Activated naive CD4-positive, alpha-beta T cell treated with anti-CD3 and anti-CD28 coated beads for 36 hours (primary cell): ENCODE measurements around the gene EPC1. TPM values are rescaled to one million over a fixed set of nuclear protein-coding genes. Genes with fewer than 3 reads are reported as not detected.
A peak's percentile ranks its signal among the peaks of the same experiment; 100 is the strongest.
"Not testable (repeated sequence)": the region's sequence is repeated elsewhere in the genome, so short reads cannot be mapped to it uniquely, and the experiment has no call there.

Experiments used
- CTCF ChIA-PET: fragments of 350-600 bp; sonication (Branson Sonifier 250); formaldehyde crosslinking; loops from one replicate; lab custom pipeline; 2021; ENCODE audit warnings: antibody characterized with exemption; lab: Charles Lee
- DNase-seq: peaks from one replicate; pipeline ENCODE4 v3.0.0-alpha.2; 2020
- H3K27ac Mint-ChIP-seq: one replicate; pipeline ENCODE4 v1.8.0; 2021; ENCODE audit warnings: mild to moderate bottlenecking, mixed read lengths
- H3K27me3 Mint-ChIP-seq: one replicate; pipeline ENCODE4 v1.8.0; 2021; ENCODE audit warnings: low read depth, mixed read lengths
- H3K36me3 Mint-ChIP-seq: one replicate; pipeline ENCODE4 v1.8.0; 2021; ENCODE audit warnings: low read depth, mixed read lengths
- H3K4me1 Mint-ChIP-seq: one replicate; pipeline ENCODE4 v1.8.0; 2021; ENCODE audit warnings: low read depth, mixed read lengths
- H3K4me3 Mint-ChIP-seq: one replicate; pipeline ENCODE4 v1.8.0; 2021; ENCODE audit warnings: mild to moderate bottlenecking, moderate library complexity, mixed read lengths
- H3K9me3 Mint-ChIP-seq: one replicate; pipeline ENCODE4 v1.8.0; 2021; ENCODE audit warnings: mixed read lengths
- intact Hi-C: fragments of 100-400 bp; cut with micrococcal nuclease; formaldehyde crosslinking; loops from one replicate; pipeline ENCODE4 v1.15.1; 2023
- total RNA-seq, 2 experiments: library from RNA; stranded (reverse); gene quantifications; one replicate each; pipeline ENCODE4 v1.2.3, GENCODE V29; 2021

Gene EPC1
- total RNA-seq, 2 experiments from 2014 or later: 29.4 to 33.5 TPM

GRCh38 chr10:32367793-32368453, 21.0 kb upstream of the EPC1 start:
- Mint-ChIP-seq H3K27ac (peak overlapping the region; percentile 59), H3K36me3 (peaks cover 2% of the 10 kb centered on the region), H3K4me1 (peaks cover 65% of the 10 kb centered on the region), H3K27me3 (no peaks in the 10 kb centered on the region), H3K9me3 (no peaks in the 10 kb centered on the region), H3K4me3 (peak overlapping the region; percentile 41)
- intact Hi-C loops: loop anchor here (1.0 to 5.0 kb wide), 8 partner anchors 11 to 506 kb away; no protein-coding TSS in a partner anchor
- peak; percentile 88 for DNase-seq
- CTCF ChIA-PET: interaction anchor here (0.7 to 3.8 kb wide), 16 partner anchors 8 to 123 kb away, joined by 3 to 29 read pairs (median 4); partner anchors contain the start of gene CCDC7

GRCh38 chr10:32366588-32366987, 19.6 kb upstream of the EPC1 start:
- Mint-ChIP-seq H3K27ac (no peak overlapping the region), H3K4me3 (no peak overlapping the region), H3K4me1 (peaks cover 69% of the 10 kb centered on the region), H3K27me3 (no peaks in the 10 kb centered on the region), H3K9me3 (no peaks in the 10 kb centered on the region), H3K36me3 (no peaks in the 10 kb centered on the region)
- intact Hi-C loops: loop anchor here (2.0 to 5.0 kb wide), 2 partner anchors 14 to 504 kb away; no protein-coding TSS in a partner anchor
- CTCF ChIA-PET: interaction anchor here (0.6 to 3.8 kb wide), 11 partner anchors 9 to 156 kb away, joined by 3 to 29 read pairs (median 4); no protein-coding TSS in a partner anchor
- DNase-seq: no peak

GRCh38 chr10:32366111-32366510, 19.2 kb upstream of the EPC1 start:
- Mint-ChIP-seq H3K36me3 (no peaks in the 10 kb centered on the region), H3K4me3 (peak overlapping the region; percentile 46), H3K27me3 (no peaks in the 10 kb centered on the region), H3K9me3 (no peaks in the 10 kb centered on the region), H3K27ac (no peak overlapping the region), H3K4me1 (peaks cover 69% of the 10 kb centered on the region)
- CTCF ChIA-PET: interaction anchor here (0.6 to 3.8 kb wide), 6 partner anchors 13 to 155 kb away, joined by 3 to 29 read pairs (median 6); no protein-coding TSS in a partner anchor
- no peak for DNase-seq
- intact Hi-C loops: loop anchor here (2.0 to 5.0 kb wide), 2 partner anchors 13 to 504 kb away; no protein-coding TSS in a partner anchor

- not testable (repeated sequence) for H3K9me3 Mint-ChIP-seq, H3K27me3 Mint-ChIP-seq, H3K36me3 Mint-ChIP-seq, DNase-seq
- CTCF ChIA-PET: interaction anchor here (0.7 to 1.1 kb wide), 2 partner anchors 28 kb away, joined by 3 to 4 read pairs; no protein-coding TSS in a partner anchor
- intact Hi-C loops: loop anchor here (5.0 kb wide), 1 partner anchor 503 kb away; no protein-coding TSS in a partner anchor
- peak overlapping the region; percentile 24 for H3K27ac Mint-ChIP-seq
- H3K4me1 Mint-ChIP-seq: peaks cover 66% of the 10 kb centered on the region
- H3K4me3 Mint-ChIP-seq: peak overlapping the region; percentile 5
Measured at GRCh38 chr10:32365404-32365803, 18.4 kb upstream of the EPC1 start.

GRCh38 chr10:32362571-32362970, 15.6 kb upstream of the EPC1 start:
- intact Hi-C loops: no loop called here
- peaks cover 59% of the 10 kb centered on the region for H3K4me1 Mint-ChIP-seq
- H3K27ac Mint-ChIP-seq: no peak overlapping the region
- no peaks in the 10 kb centered on the region for H3K27me3 Mint-ChIP-seq
- CTCF ChIA-PET: interaction anchor here (0.9 to 2.3 kb wide), 2 partner anchors 10 to 11 kb away, joined by 3 to 10 read pairs; no protein-coding TSS in a partner anchor
- no peak for DNase-seq
- H3K36me3 Mint-ChIP-seq: peaks cover 6% of the 10 kb centered on the region
- peaks cover 6% of the 10 kb centered on the region for H3K9me3 Mint-ChIP-seq
- H3K4me3 Mint-ChIP-seq: no peak overlapping the region

GRCh38 chr10:32360884-32361283, 13.9 kb upstream of the EPC1 start:
- Mint-ChIP-seq H3K4me3 (no peak overlapping the region), H3K27me3 (no peaks in the 10 kb centered on the region), H3K4me1 (peaks cover 62% of the 10 kb centered on the region), H3K27ac (no peak overlapping the region), H3K9me3 (peaks cover 8% of the 10 kb centered on the region), H3K36me3 (peaks cover 6% of the 10 kb centered on the region)
- no peak for DNase-seq
- CTCF ChIA-PET: interaction anchor here (0.9 to 1.5 kb wide), 4 partner anchors 9 to 15 kb away, joined by 3 to 5 read pairs (median 4); no protein-coding TSS in a partner anchor
- intact Hi-C loops: loop anchor here (1.0 kb wide), 1 partner anchor 8 kb away; no protein-coding TSS in a partner anchor

GRCh38 chr10:32360241-32360640, 13.3 kb upstream of the EPC1 start:
- peaks cover 6% of the 10 kb centered on the region for H3K36me3 Mint-ChIP-seq
- peaks cover 59% of the 10 kb centered on the region for H3K4me1 Mint-ChIP-seq
- H3K27ac Mint-ChIP-seq: no peak overlapping the region
- CTCF ChIA-PET: interaction anchor here (1.1 kb wide), 1 partner anchor 10 kb away, joined by 3 read pairs; no protein-coding TSS in a partner anchor
- H3K9me3 Mint-ChIP-seq: peaks cover 8% of the 10 kb centered on the region
- no peaks in the 10 kb centered on the region for H3K27me3 Mint-ChIP-seq
- intact Hi-C loops: no loop called here
- no peak for DNase-seq
- H3K4me3 Mint-ChIP-seq: no peak overlapping the region

GRCh38 chr10:32357056-32357735, 10.2 kb upstream of the EPC1 start:
- H3K4me1 Mint-ChIP-seq: peaks cover 58% of the 10 kb centered on the region
- intact Hi-C loops: loop anchor here (1.0 kb wide), 1 partner anchor 10 kb away; no protein-coding TSS in a partner anchor
- CTCF ChIA-PET: interaction anchor here (1.3 to 2.6 kb wide), 2 partner anchors 11 to 103 kb away, joined by 4 to 11 read pairs; no protein-coding TSS in a partner anchor
- H3K4me3 Mint-ChIP-seq: peak overlapping the region; percentile 60
- peaks cover 8% of the 10 kb centered on the region for H3K36me3 Mint-ChIP-seq
- peaks cover 8% of the 10 kb centered on the region for H3K9me3 Mint-ChIP-seq
- DNase-seq: peak; percentile 27
- peak overlapping the region; percentile 33 for H3K27ac Mint-ChIP-seq
- no peaks in the 10 kb centered on the region for H3K27me3 Mint-ChIP-seq

GRCh38 chr10:32354690-32355089, 7.7 kb upstream of the EPC1 start:
- H3K27me3 Mint-ChIP-seq, H3K9me3 Mint-ChIP-seq, H3K36me3 Mint-ChIP-seq, intact Hi-C loops, DNase-seq, H3K4me3 Mint-ChIP-seq, H3K27ac Mint-ChIP-seq: not testable (repeated sequence)
- CTCF ChIA-PET: interaction anchor here (2.1 kb wide), 1 partner anchor 16 kb away, joined by 6 read pairs; no protein-coding TSS in a partner anchor
- H3K4me1 Mint-ChIP-seq: peaks cover 50% of the 10 kb centered on the region

- intact Hi-C loops: no loop called here
- Mint-ChIP-seq H3K27ac (no peak overlapping the region), H3K4me1 (peaks cover 52% of the 10 kb centered on the region), H3K27me3 (no peaks in the 10 kb centered on the region), H3K36me3 (peaks cover 4% of the 10 kb centered on the region), H3K4me3 (no peak overlapping the region), H3K9me3 (no peaks in the 10 kb centered on the region)
- no peak for DNase-seq
- CTCF ChIA-PET: interaction anchor here (0.6 to 3.2 kb wide), 2 partner anchors 11 to 13 kb away, joined by 3 to 10 read pairs; no protein-coding TSS in a partner anchor
Measured at GRCh38 chr10:32350811-32351350, 3.9 kb upstream of the EPC1 start.

- Mint-ChIP-seq H3K4me3 (no peak overlapping the region), H3K27me3 (no peaks in the 10 kb centered on the region), H3K27ac (no peak overlapping the region), H3K4me1 (peaks cover 54% of the 10 kb centered on the region), H3K36me3 (peaks cover 6% of the 10 kb centered on the region), H3K9me3 (no peaks in the 10 kb centered on the region)
- CTCF ChIA-PET: interaction anchor here (1.4 to 2.5 kb wide), 2 partner anchors 16 to 18 kb away, joined by 3 to 17 read pairs; no protein-coding TSS in a partner anchor
- DNase-seq: no peak
- intact Hi-C loops: loop anchor here (5.0 to 10.0 kb wide), 2 partner anchors 53 to 425 kb away; partner anchors contain the start of gene ARHGAP12
Measured at GRCh38 chr10:32349968-32350738, 3.2 kb upstream of the EPC1 start.
